Breast epithelium (tissue), 4 donors: ENCODE measurements around the gene CCDC187. TPM values are rescaled to one million over a fixed set of nuclear protein-coding genes. Genes with fewer than 3 reads are reported as not detected.

Experiments used
- DNase-seq, 2 donors: peaks; one replicate each; pipeline ENCODE4 v3.0.0-alpha.2; 2019; ENCODE audit warnings: low spot score in 2 of 2
- H3K27ac ChIP-seq, 2 donors: fragments of 200-600 bp; sonication (generic) in 1 of 2; one replicate each; pipeline ENCODE4 v1.5.1; 2016 to 2019; ENCODE audit warnings: mild to moderate bottlenecking in 1 of 2
- H3K27me3 ChIP-seq, 2 donors: fragments of 200-600 bp; sonication (generic) in 1 of 2; one replicate each; pipeline versions ENCODE4 v1.5.1 to v1.6.0; 2017 to 2019; ENCODE audit warnings: control low read depth in 1 of 2, mild to moderate bottlenecking in 1 of 2
- H3K36me3 ChIP-seq: fragments of 200-600 bp; one replicate; pipeline ENCODE4 v1.5.1; 2019
- H3K4me1 ChIP-seq, 2 donors: fragments of 200-600 bp; sonication (generic); one replicate each; pipeline ENCODE4 v1.5.1; 2016 to 2019; ENCODE audit warnings: control low read depth in 1 of 2
- H3K4me3 ChIP-seq, 3 donors: fragments of 200-600 bp; sonication (generic); 1 replicate in 2 of 3; 2 replicates in 1 of 3; pipeline ENCODE4 v1.5.1; 2016 to 2019; ENCODE audit warnings: mild to moderate bottlenecking in 3 of 3, moderate library complexity in 2 of 3
- H3K9me3 ChIP-seq, 2 donors: fragments of 200-600 bp; sonication (generic) in 1 of 2; one replicate each; pipeline ENCODE4 v1.5.1; 2016 to 2019; ENCODE audit warnings: control low read depth in 1 of 2
- POLR2A ChIP-seq: fragments of 450-650 bp; IDR thresholded peaks from one replicate; pipeline ENCODE4 v1.6.1; 2016; ENCODE audit warnings: antibody characterized with exemption, mild to moderate bottlenecking, moderate library complexity
- POLR2AphosphoS5 ChIP-seq, 3 donors: sonication (generic); formaldehyde crosslinking; IDR thresholded peaks; one replicate each; pipeline ENCODE4 v1.6.1; 2017; ENCODE audit warnings: antibody characterized with exemption in 3 of 3
- intact Hi-C: fragments of 100-400 bp; cut with DNase I; formaldehyde crosslinking; loops from one replicate; pipeline ENCODE4 v1.15.1; 2023; ENCODE audit warnings: low total_unique reads
- total RNA-seq, 3 donors: library from RNA; depleted of rRNA; stranded (reverse); fragments of >200 nt; gene quantifications; one replicate each; pipeline ENCODE4 v1.1.0, GENCODE V29; 2016
- TF ChIP-seq, protein P1 (sequence below), 3 donors: fragments of 450-650 bp; IDR thresholded peaks; one replicate each; pipeline ENCODE4 v1.5.1; 2016 to 2017; ENCODE audit warnings: antibody characterized with exemption in 3 of 3, mild to moderate bottlenecking in 3 of 3, moderate library complexity in 3 of 3

CCDC187 gene
- total RNA-seq, 3 donors from 2014 or later: not detected

DNA sequence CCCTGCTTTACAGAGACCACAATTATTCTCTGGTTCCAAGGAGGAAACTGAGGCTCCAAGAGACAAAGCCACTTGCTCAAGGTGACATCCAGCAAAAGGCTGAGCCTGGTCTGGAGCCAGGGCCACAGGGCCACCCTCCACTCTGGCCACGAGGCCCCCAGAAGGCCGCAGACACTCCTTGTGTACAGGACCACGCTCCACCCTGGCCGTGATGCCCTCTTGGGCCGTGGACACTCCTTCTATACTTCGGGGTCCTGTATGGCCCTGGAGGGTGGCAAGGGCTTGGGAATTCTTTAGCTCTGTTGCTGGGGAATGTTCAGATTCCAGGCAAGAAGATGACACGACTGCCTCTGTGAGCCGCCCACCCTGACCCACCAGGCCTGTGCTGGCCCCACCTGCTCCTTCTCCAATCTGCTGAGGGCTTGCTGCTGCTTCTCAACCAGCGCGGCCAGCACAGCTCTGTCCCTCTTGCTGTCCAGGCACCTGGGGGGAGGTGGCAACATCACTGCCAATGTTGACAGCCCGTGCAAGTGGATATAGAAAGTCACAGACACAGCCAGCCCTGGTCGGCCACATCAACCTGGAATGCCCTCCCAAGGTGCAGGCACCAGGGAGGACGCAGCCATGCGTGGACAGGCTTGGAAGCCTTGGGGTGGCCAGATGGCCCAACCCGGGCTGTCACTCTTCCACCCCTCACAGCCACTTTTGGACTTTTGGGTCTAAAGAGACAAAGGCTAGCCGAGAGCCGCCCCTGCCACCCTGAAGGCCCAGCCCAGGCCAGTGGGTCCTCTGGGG is 38.1 kb downstream of the CCDC187 start:
- intact Hi-C loops: loop anchor here (5.0 kb wide), 1 partner anchor 748 kb away; no protein-coding TSS in a partner anchor
- Histone ChIP-seq H3K4me1 (no peaks in the 10 kb centered on the region), H3K27me3 (no peaks in the 10 kb centered on the region), H3K9me3 (no peaks in the 10 kb centered on the region), H3K36me3 (no peaks in the 10 kb centered on the region), H3K4me3 (no peak overlapping the region), H3K27ac (no peak overlapping the region)
- TF ChIP-seq, protein P1, sequence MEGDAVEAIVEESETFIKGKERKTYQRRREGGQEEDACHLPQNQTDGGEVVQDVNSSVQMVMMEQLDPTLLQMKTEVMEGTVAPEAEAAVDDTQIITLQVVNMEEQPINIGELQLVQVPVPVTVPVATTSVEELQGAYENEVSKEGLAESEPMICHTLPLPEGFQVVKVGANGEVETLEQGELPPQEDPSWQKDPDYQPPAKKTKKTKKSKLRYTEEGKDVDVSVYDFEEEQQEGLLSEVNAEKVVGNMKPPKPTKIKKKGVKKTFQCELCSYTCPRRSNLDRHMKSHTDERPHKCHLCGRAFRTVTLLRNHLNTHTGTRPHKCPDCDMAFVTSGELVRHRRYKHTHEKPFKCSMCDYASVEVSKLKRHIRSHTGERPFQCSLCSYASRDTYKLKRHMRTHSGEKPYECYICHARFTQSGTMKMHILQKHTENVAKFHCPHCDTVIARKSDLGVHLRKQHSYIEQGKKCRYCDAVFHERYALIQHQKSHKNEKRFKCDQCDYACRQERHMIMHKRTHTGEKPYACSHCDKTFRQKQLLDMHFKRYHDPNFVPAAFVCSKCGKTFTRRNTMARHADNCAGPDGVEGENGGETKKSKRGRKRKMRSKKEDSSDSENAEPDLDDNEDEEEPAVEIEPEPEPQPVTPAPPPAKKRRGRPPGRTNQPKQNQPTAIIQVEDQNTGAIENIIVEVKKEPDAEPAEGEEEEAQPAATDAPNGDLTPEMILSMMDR (IDR thresholded peaks at IDR 0.05): no peak
- no peak for TF ChIP-seq POLR2AphosphoS5 (IDR thresholded peaks at IDR 0.05)
- TF ChIP-seq POLR2A: no peak
- no peak for DNase-seq

- no peak overlapping the region for H3K27ac ChIP-seq
- H3K4me3 ChIP-seq: no peak overlapping the region
- H3K27me3 ChIP-seq: no peaks in the 10 kb centered on the region
- DNase-seq: no peak
- TF ChIP-seq POLR2AphosphoS5 (IDR thresholded peaks at IDR 0.05): no peak
- H3K9me3 ChIP-seq: no peaks in the 10 kb centered on the region
- intact Hi-C loops: loop anchor here (5.0 kb wide), 1 partner anchor 747 kb away; no protein-coding TSS in a partner anchor
- H3K36me3 ChIP-seq: no peaks in the 10 kb centered on the region
- H3K4me1 ChIP-seq: no peaks in the 10 kb centered on the region
Measured at GRCh38 chr9:136264441-136265405, 39.2 kb downstream of the CCDC187 start.

GRCh38 chr9:136264031-136264430 is 39.9 kb downstream of the CCDC187 start:
- Histone ChIP-seq H3K27me3 (no peaks in the 10 kb centered on the region), H3K36me3 (no peaks in the 10 kb centered on the region), H3K4me3 (no peak overlapping the region), H3K27ac (no peak overlapping the region), H3K4me1 (no peaks in the 10 kb centered on the region), H3K9me3 (no peaks in the 10 kb centered on the region)
- TF ChIP-seq, protein P1 (IDR thresholded peaks at IDR 0.05): no peak
- TF ChIP-seq POLR2AphosphoS5 (IDR thresholded peaks at IDR 0.05) (no peak), POLR2A (no peak)
- no peak for DNase-seq
- intact Hi-C loops: no loop called here

DNA sequence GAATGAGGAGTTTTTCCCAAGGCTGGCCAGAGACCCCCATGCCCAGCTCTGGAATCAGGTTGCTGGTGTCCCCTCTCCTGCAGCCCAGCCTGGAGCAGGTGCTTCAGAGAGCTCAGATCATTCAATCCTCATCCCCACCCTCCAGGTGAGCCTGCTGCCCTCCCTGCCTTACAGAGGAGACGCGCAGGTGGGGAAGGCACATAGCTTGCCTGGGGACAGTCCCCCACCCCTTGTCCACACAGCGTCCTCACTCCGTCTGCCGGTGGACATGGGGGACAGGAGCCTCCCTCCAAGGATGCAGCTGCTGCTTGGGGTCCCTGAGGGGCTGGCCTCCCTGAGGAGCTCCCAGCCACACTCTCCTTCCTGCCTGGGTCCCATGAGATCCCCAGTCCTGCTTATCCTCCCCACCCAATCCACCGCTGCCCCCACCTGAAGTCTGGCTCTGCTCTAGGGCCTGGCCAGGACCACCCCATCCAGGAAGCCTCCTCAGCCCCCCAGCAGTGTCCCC is 41.2 kb downstream of the CCDC187 start:
- Histone ChIP-seq H3K36me3 (no peaks in the 10 kb centered on the region), H3K4me1 (no peaks in the 10 kb centered on the region), H3K27ac (no peak overlapping the region), H3K4me3 (no peak overlapping the region), H3K27me3 (no peaks in the 10 kb centered on the region), H3K9me3 (no peaks in the 10 kb centered on the region)
- intact Hi-C loops: no loop called here
- DNase-seq: no peak
- TF ChIP-seq, protein P1 (IDR thresholded peaks at IDR 0.05): no peak
- TF ChIP-seq POLR2A (no peak), POLR2AphosphoS5 (IDR thresholded peaks at IDR 0.05) (no peak)

DNA sequence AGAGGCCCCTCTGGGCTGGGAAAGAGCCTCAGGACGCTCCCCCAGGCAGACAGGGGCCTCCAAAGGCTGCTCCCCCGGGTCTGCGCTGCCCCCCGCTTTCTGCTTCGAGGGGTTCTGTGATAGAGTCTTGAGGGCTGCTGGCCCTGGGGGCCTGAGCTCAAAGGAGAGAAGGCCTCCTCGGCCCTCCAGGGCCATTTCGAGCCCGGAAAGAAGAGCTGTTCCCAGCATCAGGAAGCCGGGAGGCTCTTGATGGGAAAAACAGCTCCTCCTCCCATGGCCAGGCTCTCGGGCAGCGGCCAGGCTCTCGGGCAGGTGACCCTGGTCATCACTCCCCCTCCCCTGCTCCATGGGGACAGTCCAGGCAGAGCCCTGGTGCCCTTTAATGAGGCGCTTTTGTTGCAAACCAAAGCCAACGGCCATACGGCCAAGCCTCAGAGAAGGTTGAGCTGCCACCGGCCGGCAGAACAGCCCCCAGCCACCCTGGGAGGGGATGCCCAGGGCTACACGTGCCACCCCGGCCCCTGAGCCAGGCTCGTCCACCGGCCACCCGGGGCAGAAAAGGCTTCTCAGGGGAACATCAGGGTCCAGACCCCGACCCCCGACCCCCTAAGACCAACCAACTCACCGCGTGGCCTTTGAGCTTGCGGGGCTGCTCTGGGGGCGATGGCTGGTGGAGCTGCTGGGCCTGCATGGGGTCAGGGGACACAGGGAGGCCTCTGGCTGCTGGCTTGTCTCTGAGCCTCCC is 42.0 kb downstream of the CCDC187 start:
- Histone ChIP-seq H3K27ac (no peak overlapping the region), H3K27me3 (no peaks in the 10 kb centered on the region), H3K4me3 (no peak overlapping the region), H3K36me3 (no peaks in the 10 kb centered on the region), H3K9me3 (no peaks in the 10 kb centered on the region), H3K4me1 (no peaks in the 10 kb centered on the region)
- intact Hi-C loops: no loop called here
- no peak for DNase-seq
- TF ChIP-seq, protein P1 (IDR thresholded peaks at IDR 0.05): no peak
- TF ChIP-seq POLR2AphosphoS5 (IDR thresholded peaks at IDR 0.05): no peak
- TF ChIP-seq POLR2A: no peak
